Body of pancreas (tissue), 4 donors: ENCODE data around the gene SCAPER. TPM values are rescaled to one million over a fixed set of nuclear protein-coding genes. Genes with fewer than 3 reads are reported as not detected.
"Not testable (repeated sequence)": the region's sequence is repeated elsewhere in the genome, so short reads cannot be mapped to it uniquely, and the experiment has no call there.

ENCODE experiments used
- ATAC-seq: fragments of 150-250 bp; one replicate; pipeline ENCODE4 v1.9.1; 2016
- DNase-seq, 4 donors: peaks; one replicate each; pipeline ENCODE4 v3.0.0-alpha.2; 2019
- H3K27ac ChIP-seq, 4 donors: fragments of 200-600 bp; sonication (generic); 1 replicate in 3 of 4; 2 replicates in 1 of 4; pipeline versions ENCODE4 v1.5.1 to v1.6.1; 2016 to 2019; ENCODE audit warnings: mild to moderate bottlenecking in 1 of 4, mixed read lengths in 1 of 4, moderate library complexity in 1 of 4
- H3K27me3 ChIP-seq, 2 donors: fragments of 200-600 bp; sonication (generic); one replicate each; pipeline ENCODE4 v1.6.0; 2016; ENCODE audit warnings: mild to moderate bottlenecking in 1 of 2
- H3K36me3 ChIP-seq, 2 donors: fragments of 200-600 bp; sonication (generic); replicated peaks in 1 of 2; 2 replicates each; pipeline ENCODE4 v1.5.1; 2016; ENCODE audit warnings: low read depth in 2 of 2; ENCODE audit not compliant: insufficient read depth in 1 of 2
- H3K4me1 ChIP-seq: fragments of 200-600 bp; sonication (generic); one replicate; pipeline ENCODE4 v1.6.0; 2016
- H3K4me3 ChIP-seq, 2 donors: fragments of 200-600 bp; sonication (generic); 1 replicate in 1 of 2; 2 replicates in 1 of 2; pipeline ENCODE4 v1.5.1; 2016 to 2019
- H3K9me3 ChIP-seq, 3 donors: fragments of 200-600 bp; sonication (generic); 1 replicate in 2 of 3; 2 replicates in 1 of 3; pipeline ENCODE4 v1.5.1; 2016
- POLR2A ChIP-seq, 3 donors: fragments of 450-650 bp; IDR thresholded peaks; one replicate each; pipeline ENCODE4 v1.6.1; 2016; ENCODE audit warnings: antibody characterized with exemption in 3 of 3, mild to moderate bottlenecking in 2 of 3
- WGBS, 2 donors: methylation state at CpG; one replicate each; pipeline ENCODE4 v1.1.5; 2017; 5-methylcytosine and 5-hydroxymethylcytosine counted together
- intact Hi-C: fragments of 100-400 bp; cut with DNase I; formaldehyde crosslinking; loops from one replicate; pipeline ENCODE4 v1.15.1; 2023
- total RNA-seq, 2 donors: library from RNA; depleted of rRNA; stranded (reverse); fragments of >200 nt; gene quantifications; one replicate each; pipeline ENCODE4 v1.1.0, GENCODE V29; 2016
- TF ChIP-seq, protein P1 (sequence below), 7 experiments: fragments of 450-650 bp in 4 of 7; fragments of 200-600 bp in 3 of 7; sonication (generic) in 3 of 7; IDR thresholded peaks; one replicate each; pipeline ENCODE4 v1.5.1; 2016 to 2019; ENCODE audit warnings: antibody characterized with exemption in 7 of 7

Gene SCAPER
- total RNA-seq, 2 donors from 2014 or later: 22.1 to 46.2 TPM

DNA sequence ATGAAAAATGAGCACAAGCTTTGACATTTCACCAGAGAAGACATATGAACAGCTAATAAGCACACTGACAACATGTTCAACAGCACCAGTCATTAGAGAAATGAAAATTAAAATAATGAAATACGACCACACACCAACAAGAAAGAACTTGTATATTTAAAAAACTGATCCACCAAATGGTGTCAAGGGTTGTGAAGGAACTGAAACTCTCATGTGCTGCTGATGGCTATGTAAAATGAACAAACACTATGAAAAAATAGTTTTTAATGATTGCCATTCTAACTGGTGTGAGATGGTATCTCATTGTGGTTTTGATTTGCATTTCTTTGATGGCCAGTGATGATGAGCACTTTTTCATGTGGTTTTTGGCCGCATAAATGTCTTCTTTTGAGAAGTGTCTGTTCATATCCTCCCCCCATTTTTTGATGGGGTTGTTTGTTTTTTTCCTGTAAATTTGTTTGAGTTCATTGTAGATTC is 193.8 kb downstream of the SCAPER start:
- intact Hi-C loops: no loop called here
- H3K27me3 ChIP-seq: no peaks in the 10 kb centered on the region

DNA sequence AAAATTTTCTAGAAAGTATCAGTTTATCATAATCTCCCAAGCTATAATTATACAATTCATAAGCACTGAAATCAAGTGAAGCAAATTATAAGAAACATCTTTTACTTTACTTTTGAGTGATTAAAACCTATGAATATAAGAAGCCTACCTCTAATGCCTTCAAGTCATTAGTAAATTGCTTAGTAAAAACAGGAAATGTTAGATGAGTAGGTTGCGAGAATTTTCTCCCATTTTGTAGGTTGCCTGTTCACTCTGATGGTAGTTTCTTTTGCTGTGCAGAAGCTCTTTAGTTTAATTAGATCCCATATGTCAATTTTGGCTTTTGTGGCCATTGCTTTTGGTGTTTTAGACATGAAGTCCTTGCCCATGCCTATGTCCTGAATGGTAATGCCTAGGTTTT is 201.1 kb downstream of the SCAPER start:
- ATAC-seq, H3K27ac ChIP-seq, DNase-seq, H3K36me3 ChIP-seq, H3K9me3 ChIP-seq, intact Hi-C loops, H3K4me1 ChIP-seq, H3K27me3 ChIP-seq, H3K4me3 ChIP-seq: not testable (repeated sequence)
- 88 to 100% methylated on average over 1 of the region's 1 CpG for WGBS, 2 donors

More for the DNA sequence above, 193.8 kb downstream of the SCAPER start:
- Histone ChIP-seq H3K27ac (no peak overlapping the region), H3K4me1 (no peaks in the 10 kb centered on the region), H3K36me3 (no peaks in the 10 kb centered on the region), H3K4me3 (no peak overlapping the region), H3K9me3 (no peaks in the 10 kb centered on the region)
- WGBS, 2 donors: 84 to 92% methylated on average over 2 of the region's 2 CpGs
- TF ChIP-seq POLR2A (IDR thresholded peaks at IDR 0.05): no peak
- TF ChIP-seq, protein P1, sequence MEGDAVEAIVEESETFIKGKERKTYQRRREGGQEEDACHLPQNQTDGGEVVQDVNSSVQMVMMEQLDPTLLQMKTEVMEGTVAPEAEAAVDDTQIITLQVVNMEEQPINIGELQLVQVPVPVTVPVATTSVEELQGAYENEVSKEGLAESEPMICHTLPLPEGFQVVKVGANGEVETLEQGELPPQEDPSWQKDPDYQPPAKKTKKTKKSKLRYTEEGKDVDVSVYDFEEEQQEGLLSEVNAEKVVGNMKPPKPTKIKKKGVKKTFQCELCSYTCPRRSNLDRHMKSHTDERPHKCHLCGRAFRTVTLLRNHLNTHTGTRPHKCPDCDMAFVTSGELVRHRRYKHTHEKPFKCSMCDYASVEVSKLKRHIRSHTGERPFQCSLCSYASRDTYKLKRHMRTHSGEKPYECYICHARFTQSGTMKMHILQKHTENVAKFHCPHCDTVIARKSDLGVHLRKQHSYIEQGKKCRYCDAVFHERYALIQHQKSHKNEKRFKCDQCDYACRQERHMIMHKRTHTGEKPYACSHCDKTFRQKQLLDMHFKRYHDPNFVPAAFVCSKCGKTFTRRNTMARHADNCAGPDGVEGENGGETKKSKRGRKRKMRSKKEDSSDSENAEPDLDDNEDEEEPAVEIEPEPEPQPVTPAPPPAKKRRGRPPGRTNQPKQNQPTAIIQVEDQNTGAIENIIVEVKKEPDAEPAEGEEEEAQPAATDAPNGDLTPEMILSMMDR (IDR thresholded peaks at IDR 0.05): no peak
- no peak for DNase-seq
- no peak for ATAC-seq

DNA sequence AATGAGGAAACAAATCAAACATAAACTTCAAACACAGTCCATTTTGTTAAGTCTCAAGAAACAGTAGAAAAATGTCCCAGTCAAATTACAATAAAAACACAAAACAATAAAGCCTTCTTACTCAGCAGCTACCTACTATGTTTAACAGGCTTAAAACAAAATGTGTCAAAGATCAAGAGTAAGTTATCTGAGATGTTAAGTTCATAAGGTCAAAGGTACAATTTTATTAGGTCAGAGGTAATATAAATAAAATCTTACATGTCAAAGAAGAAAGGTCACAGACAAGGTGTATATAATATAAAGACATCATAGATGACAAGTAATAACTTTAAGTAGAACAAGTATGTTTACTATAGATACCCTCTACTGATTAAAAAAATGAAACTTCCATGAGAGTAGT is 208.3 kb downstream of the SCAPER start:
- Histone ChIP-seq H3K27ac (no peak overlapping the region), H3K36me3 (peaks cover 0 to 8% of the 10 kb centered on the region in 2 donors), H3K4me3 (no peak overlapping the region), H3K27me3 (no peaks in the 10 kb centered on the region), H3K9me3 (no peaks in the 10 kb centered on the region), H3K4me1 (no peaks in the 10 kb centered on the region)
- ATAC-seq: no peak
- intact Hi-C loops: no loop called here
- TF ChIP-seq, protein P1 (IDR thresholded peaks at IDR 0.05): no peak
- no peak for TF ChIP-seq POLR2A (IDR thresholded peaks at IDR 0.05)
- no peak for DNase-seq

DNA sequence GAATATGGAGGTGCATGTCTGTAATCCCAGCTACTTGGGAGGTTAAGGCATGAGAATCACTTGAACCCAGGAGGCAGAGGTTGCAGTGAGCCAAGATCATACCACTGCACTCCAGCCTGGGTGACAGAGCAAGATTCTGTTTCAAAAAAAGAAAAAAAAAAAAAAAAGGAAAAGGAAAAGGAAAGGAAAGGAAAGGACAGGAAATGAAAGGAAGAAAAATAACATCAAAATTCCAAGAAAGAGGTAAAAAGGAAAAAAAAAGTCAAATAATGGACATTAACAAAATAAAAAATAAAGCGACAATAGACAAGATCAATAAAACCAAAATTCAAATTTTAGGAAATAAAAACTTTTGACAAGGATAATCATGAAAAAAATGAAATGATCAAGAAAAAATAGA is 212.6 kb downstream of the SCAPER start:
- H3K27me3 ChIP-seq, intact Hi-C loops, DNase-seq, H3K9me3 ChIP-seq, H3K4me3 ChIP-seq, H3K36me3 ChIP-seq, H3K4me1 ChIP-seq, ATAC-seq, H3K27ac ChIP-seq: not testable (repeated sequence)
- WGBS, 2 donors: 95 to 96% methylated on average over 1 of the region's 1 CpG

DNA sequence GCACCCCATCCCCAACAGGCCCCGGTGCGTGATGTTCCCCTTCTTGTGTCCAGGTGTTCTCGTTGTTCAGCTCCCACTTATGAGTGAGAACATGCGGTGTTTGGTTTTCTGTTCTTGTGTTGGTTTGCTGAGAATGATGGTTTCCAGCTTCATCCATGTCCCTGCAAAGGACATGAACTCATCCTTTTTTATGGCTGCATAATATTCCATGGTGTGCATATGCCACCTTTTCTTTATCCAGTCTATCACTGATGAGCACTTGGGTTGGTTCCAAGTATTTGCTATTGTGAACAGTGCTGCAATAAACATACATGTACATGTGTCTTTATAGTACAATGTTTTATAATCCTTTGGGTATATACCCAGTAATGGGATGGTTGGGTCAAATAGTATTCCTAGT is 217.5 kb downstream of the SCAPER start:
- H3K27ac ChIP-seq, DNase-seq, ATAC-seq, H3K4me3 ChIP-seq, H3K36me3 ChIP-seq, intact Hi-C loops, H3K9me3 ChIP-seq, H3K4me1 ChIP-seq, H3K27me3 ChIP-seq: not testable (repeated sequence)
- WGBS, 2 donors: 95 to 97% methylated on average over 4 of the region's 4 CpGs

DNA sequence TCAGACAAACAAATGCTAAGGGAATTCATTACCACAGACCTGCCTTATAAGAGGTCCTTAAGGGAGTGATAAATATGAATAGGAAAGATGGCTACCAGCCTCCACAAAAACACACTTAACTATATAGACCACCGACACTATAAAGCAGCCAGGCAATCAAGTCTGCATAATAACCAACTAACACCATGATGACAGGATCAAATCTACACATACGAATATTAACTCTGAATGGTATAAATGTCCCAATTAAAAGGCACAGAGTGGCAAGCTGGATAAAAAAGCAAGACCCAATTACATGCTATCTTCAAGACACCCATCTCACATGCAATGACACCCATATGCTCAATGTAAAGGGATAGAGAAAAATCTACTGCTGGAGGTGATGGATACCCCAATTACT is 221.1 kb downstream of the SCAPER start:
- DNase-seq: no peak
- WGBS, 2 donors: 92 to 96% methylated on average over 2 of the region's 2 CpGs
- Histone ChIP-seq H3K27ac (no peak overlapping the region), H3K4me3 (no peak overlapping the region), H3K27me3 (no peaks in the 10 kb centered on the region), H3K4me1 (no peaks in the 10 kb centered on the region), H3K9me3 (no peaks in the 10 kb centered on the region), H3K36me3 (no peaks in the 10 kb centered on the region)
- no peak for TF ChIP-seq POLR2A (IDR thresholded peaks at IDR 0.05)
- TF ChIP-seq, protein P1 (IDR thresholded peaks at IDR 0.05): no peak
- intact Hi-C loops: no loop called here
- no peak for ATAC-seq
